AG04449 (cell line): ENCODE data around the gene TRIP13.

Experiments used
- CTCF ChIA-PET: fragments of 350-600 bp; formaldehyde crosslinking; extraction: SDS; loops from one replicate; lab custom pipeline; 2021; ENCODE audit warnings: antibody characterized with exemption; lab: Yijun Ruan, JAX
- POLR2A ChIA-PET: fragments of 400-600, 350-600 bp; formaldehyde crosslinking; extraction: SDS; loops from one replicate; lab custom pipeline; 2020; ENCODE audit warnings: antibody characterized with exemption, inconsistent platforms; lab: Yijun Ruan, JAX
- DNase-seq: peaks from one replicate; pipeline ENCODE4 v3.0.0-alpha.2; 2010; ENCODE audit warnings: low read depth, low spot score
- H3K4me3 ChIP-seq: 2 replicates; pipeline ENCODE4 v1.5.1; 2011; ENCODE audit warnings: low read depth, mild to moderate bottlenecking, control low read depth, low read length
- CTCF ChIP-seq: IDR thresholded peaks from one replicate; pipeline ENCODE4 v1.5.1; 2011; ENCODE audit warnings: mild to moderate bottlenecking, moderate library complexity, low read length, control low read depth, inconsistent platforms; ENCODE audit not compliant: insufficient read depth; ENCODE audit errors: missing control alignments

TRIP13 gene

GRCh38 chr5:848671-849111 is 44.0 kb upstream of the TRIP13 start:
- DNase-seq, result no peak
- CTCF ChIA-PET, result no interaction called here
- no peak overlapping the region for H3K4me3 ChIP-seq
- no peak for TF ChIP-seq CTCF
- POLR2A ChIA-PET, result no interaction called here

GRCh38 chr5:849651-850301 is 42.9 kb upstream of the TRIP13 start:
- CTCF ChIA-PET, result no interaction called here
- POLR2A ChIA-PET, result no interaction called here
- DNase-seq, result no peak
- TF ChIP-seq CTCF, result no peak
- no peak overlapping the region for H3K4me3 ChIP-seq

- POLR2A ChIA-PET, result no interaction called here
- no peak for DNase-seq
- no peak for TF ChIP-seq CTCF
- H3K4me3 ChIP-seq, result no peak within 1 kb of the TSS
- CTCF ChIA-PET, result no interaction called here
These were observed 42.1 kb upstream of the TRIP13 start, which contains the start of gene ZDHHC11 for GRCh38 chr5:850511-851006. TSS of gene ZDHHC11 (minus strand) at chr5:850986. CDS start at chr5:850602, 384 bp downstream.

GRCh38 chr5:851076-851475 is 41.6 kb upstream of the TRIP13 start:
- no peak for DNase-seq
- TF ChIP-seq CTCF, result no peak
- POLR2A ChIA-PET, result no interaction called here
- CTCF ChIA-PET, result no interaction called here
- no peak overlapping the region for H3K4me3 ChIP-seq

GRCh38 chr5:851553-851952 is 41.1 kb upstream of the TRIP13 start:
- no peak overlapping the region for H3K4me3 ChIP-seq
- no peak for DNase-seq
- POLR2A ChIA-PET, result no interaction called here
- no peak for TF ChIP-seq CTCF
- CTCF ChIA-PET, result no interaction called here

GRCh38 chr5:852018-852417 is 40.7 kb upstream of the TRIP13 start:
- TF ChIP-seq CTCF, result no peak
- POLR2A ChIA-PET, result no interaction called here
- CTCF ChIA-PET, result no interaction called here
- no peak for DNase-seq
- H3K4me3 ChIP-seq, result no peak overlapping the region
